Calu3 (cell line): Measurements from ENCODE around the gene YAF2. TPM values are rescaled to one million over a fixed set of nuclear protein-coding genes. Genes with fewer than 3 reads are reported as not detected.

Experiments
- BruUV-seq: library from RNA; stranded (reverse); fragments of 400-500 nt; replicated peaks from 2 replicates; lab custom pipeline; 2021; lab: Mats Ljungman, UMichigan
- CTCF ChIA-PET: fragments of 300-600 bp; sonication (Branson Sonifier 250); formaldehyde crosslinking; loops from one replicate; lab custom pipeline; 2022; ENCODE audit warnings: antibody characterized with exemption; lab: Charles Lee
- DNase-seq: peaks from one replicate; pipeline ENCODE4 v3.0.0; 2022
- H3K27ac Mint-ChIP-seq: one replicate; pipeline ENCODE4 v1.8.0; 2022; ENCODE audit warnings: mixed read lengths; ENCODE audit not compliant: unreplicated experiment
- H3K27me3 Mint-ChIP-seq: one replicate; pipeline ENCODE4 v1.8.0; 2022; ENCODE audit warnings: mixed read lengths; ENCODE audit not compliant: unreplicated experiment
- H3K36me3 Mint-ChIP-seq: one replicate; pipeline ENCODE4 v1.8.0; 2022; ENCODE audit warnings: mild to moderate bottlenecking, moderate library complexity, mixed read lengths; ENCODE audit not compliant: insufficient read depth, unreplicated experiment
- H3K4me1 Mint-ChIP-seq: one replicate; pipeline ENCODE4 v1.8.0; 2022; ENCODE audit warnings: mild to moderate bottlenecking, low read depth, mixed read lengths; ENCODE audit not compliant: unreplicated experiment
- H3K4me3 Mint-ChIP-seq: one replicate; pipeline ENCODE4 v1.8.0; 2022; ENCODE audit warnings: mild to moderate bottlenecking, low read depth, moderate library complexity, mixed read lengths; ENCODE audit not compliant: unreplicated experiment
- H3K9me3 Mint-ChIP-seq: one replicate; pipeline ENCODE4 v1.8.0; 2022; ENCODE audit warnings: low read depth, mixed read lengths; ENCODE audit not compliant: unreplicated experiment
- intact Hi-C: fragments of 100-400 bp; cut with micrococcal nuclease; formaldehyde crosslinking; loops from one replicate; pipeline ENCODE4 v1.10.0; 2022; ENCODE audit not compliant: unreplicated experiment
- total RNA-seq: library from RNA; stranded (reverse); gene quantifications from 2 replicates; pipeline ENCODE4 v1.2.3, GENCODE V29; 2022
- TF ChIP-seq, protein P1 (sequence below): fragments of 200-600 bp; IDR thresholded peaks from one replicate; pipeline ENCODE4 v1.8.0; 2022; ENCODE audit warnings: antibody characterized with exemption; ENCODE audit not compliant: unreplicated experiment

The YAF2 gene
- total RNA-seq, 1 experiment from 2014 or later: 18.9 TPM

DNA sequence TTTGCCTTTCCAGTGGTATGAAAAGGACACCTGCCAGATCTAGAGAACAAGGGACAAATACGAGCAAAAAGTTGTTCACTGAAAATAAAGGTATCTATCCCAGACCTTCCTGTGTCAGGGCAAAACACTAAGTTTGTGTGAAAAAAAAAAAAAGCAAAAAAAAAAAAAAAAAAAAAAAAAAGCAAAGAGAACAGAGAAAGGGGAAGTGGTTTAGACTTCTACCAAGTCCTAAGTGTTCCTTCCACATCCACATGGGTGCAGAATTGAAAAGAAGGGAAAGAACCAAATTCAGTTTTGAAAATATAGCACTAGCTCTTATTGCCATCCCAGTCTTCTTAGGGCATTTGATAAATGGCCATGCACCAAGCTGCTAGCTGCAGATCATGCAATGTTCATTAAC is 46.1 kb upstream of the YAF2 start:
- H3K27ac Mint-ChIP-seq: no peak overlapping the region
- no peaks in the 10 kb centered on the region for H3K9me3 Mint-ChIP-seq
- H3K36me3 Mint-ChIP-seq: no peaks in the 10 kb centered on the region
- TF ChIP-seq, protein P1, sequence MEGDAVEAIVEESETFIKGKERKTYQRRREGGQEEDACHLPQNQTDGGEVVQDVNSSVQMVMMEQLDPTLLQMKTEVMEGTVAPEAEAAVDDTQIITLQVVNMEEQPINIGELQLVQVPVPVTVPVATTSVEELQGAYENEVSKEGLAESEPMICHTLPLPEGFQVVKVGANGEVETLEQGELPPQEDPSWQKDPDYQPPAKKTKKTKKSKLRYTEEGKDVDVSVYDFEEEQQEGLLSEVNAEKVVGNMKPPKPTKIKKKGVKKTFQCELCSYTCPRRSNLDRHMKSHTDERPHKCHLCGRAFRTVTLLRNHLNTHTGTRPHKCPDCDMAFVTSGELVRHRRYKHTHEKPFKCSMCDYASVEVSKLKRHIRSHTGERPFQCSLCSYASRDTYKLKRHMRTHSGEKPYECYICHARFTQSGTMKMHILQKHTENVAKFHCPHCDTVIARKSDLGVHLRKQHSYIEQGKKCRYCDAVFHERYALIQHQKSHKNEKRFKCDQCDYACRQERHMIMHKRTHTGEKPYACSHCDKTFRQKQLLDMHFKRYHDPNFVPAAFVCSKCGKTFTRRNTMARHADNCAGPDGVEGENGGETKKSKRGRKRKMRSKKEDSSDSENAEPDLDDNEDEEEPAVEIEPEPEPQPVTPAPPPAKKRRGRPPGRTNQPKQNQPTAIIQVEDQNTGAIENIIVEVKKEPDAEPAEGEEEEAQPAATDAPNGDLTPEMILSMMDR: no peak
- no peak overlapping the region for H3K4me3 Mint-ChIP-seq
- H3K4me1 Mint-ChIP-seq: no peaks in the 10 kb centered on the region
- intact Hi-C loops: no loop called here
- H3K27me3 Mint-ChIP-seq: no peaks in the 10 kb centered on the region
- DNase-seq: no peak
- no TSS peak for BruUV-seq
- CTCF ChIA-PET: no interaction called here

GRCh38 chr12:42283739-42284138 is 45.7 kb upstream of the YAF2 start:
- DNase-seq: no peak
- no peaks in the 10 kb centered on the region for H3K36me3 Mint-ChIP-seq
- no TSS peak for BruUV-seq
- no peaks in the 10 kb centered on the region for H3K4me1 Mint-ChIP-seq
- no peak overlapping the region for H3K4me3 Mint-ChIP-seq
- no peaks in the 10 kb centered on the region for H3K27me3 Mint-ChIP-seq
- intact Hi-C loops: no loop called here
- no peak overlapping the region for H3K27ac Mint-ChIP-seq
- TF ChIP-seq, protein P1: no peak
- CTCF ChIA-PET: no interaction called here
- no peaks in the 10 kb centered on the region for H3K9me3 Mint-ChIP-seq

GRCh38 chr12:42282294-42282693 is 44.2 kb upstream of the YAF2 start:
- H3K4me3 Mint-ChIP-seq: no peak overlapping the region
- intact Hi-C loops: no loop called here
- no peak for DNase-seq
- TF ChIP-seq, protein P1: no peak
- no peak overlapping the region for H3K27ac Mint-ChIP-seq
- H3K4me1 Mint-ChIP-seq: no peaks in the 10 kb centered on the region
- BruUV-seq: no TSS peak
- CTCF ChIA-PET: interaction anchor here (0.5 to 0.7 kb wide), 2 partner anchors 151 to 1931 kb away, joined by 4 to 5 read pairs; no protein-coding TSS in a partner anchor
- no peaks in the 10 kb centered on the region for H3K27me3 Mint-ChIP-seq
- H3K9me3 Mint-ChIP-seq: no peaks in the 10 kb centered on the region
- H3K36me3 Mint-ChIP-seq: no peaks in the 10 kb centered on the region

- Mint-ChIP-seq H3K36me3 (no peaks in the 10 kb centered on the region), H3K4me1 (no peaks in the 10 kb centered on the region), H3K27me3 (no peaks in the 10 kb centered on the region), H3K27ac (no peak overlapping the region), H3K4me3 (no peak overlapping the region), H3K9me3 (no peaks in the 10 kb centered on the region)
- TF ChIP-seq, protein P1: no peak
- no peak for DNase-seq
- CTCF ChIA-PET: interaction anchor here (0.5 to 0.7 kb wide), 2 partner anchors 151 to 1932 kb away, joined by 4 to 5 read pairs; no protein-coding TSS in a partner anchor
- no TSS peak for BruUV-seq
- intact Hi-C loops: no loop called here
Measured at GRCh38 chr12:42281844-42282243, 43.8 kb upstream of the YAF2 start.
